ENCODE measurements around the gene ENDOU.

Gene ENDOU

DNA sequence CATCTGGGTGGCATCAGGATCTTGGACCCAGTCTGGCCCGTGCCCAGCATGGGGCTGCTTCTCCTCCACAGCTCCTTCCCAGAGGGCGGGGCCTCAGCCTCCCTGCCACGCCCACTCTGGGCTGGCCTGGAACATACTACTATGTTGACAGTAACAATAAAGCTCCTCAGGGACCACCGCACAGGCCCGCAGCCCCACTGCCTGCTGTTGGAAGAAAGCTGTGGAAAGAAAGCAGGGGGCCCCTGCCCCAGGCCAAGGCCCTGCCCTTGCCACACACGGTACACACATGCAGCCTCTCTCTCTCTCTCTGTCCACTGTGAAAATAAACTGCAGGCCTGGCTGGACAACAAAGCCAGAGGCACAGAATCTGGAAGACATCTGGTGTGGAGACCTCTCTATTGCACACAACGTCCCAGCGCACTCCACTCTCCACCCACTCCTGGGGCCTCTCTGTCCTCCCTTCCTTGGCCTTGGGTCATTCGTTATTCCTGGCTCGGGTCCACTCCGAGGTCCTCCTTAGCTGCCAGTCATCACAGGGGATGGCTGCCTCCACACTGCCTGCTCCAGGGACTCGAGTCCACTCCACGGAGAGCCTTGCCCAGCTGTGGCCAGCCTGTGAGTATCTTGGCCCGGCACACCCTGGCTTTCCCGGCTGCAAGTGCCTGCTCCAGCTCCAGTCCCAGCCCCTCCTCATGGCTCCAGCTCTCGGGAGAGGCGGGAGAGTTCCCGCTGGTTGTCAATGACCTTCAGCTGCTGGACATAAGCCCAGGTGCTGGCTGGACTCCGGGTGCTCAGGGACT lies 11.8 kb upstream of the ENDOU start:
- no peak for TF ChIP-seq CTCF (conservative IDR thresholded peaks at IDR 0.05; ENCODE audit: low read length)
- peak; percentile 90 for DNase-seq (ENCODE audit: low read depth)
- peak overlapping the region; percentile 29; the same call in 1 of the 2 replicates for H3K4me3 ChIP-seq (ENCODE audit: low read length)

DNA sequence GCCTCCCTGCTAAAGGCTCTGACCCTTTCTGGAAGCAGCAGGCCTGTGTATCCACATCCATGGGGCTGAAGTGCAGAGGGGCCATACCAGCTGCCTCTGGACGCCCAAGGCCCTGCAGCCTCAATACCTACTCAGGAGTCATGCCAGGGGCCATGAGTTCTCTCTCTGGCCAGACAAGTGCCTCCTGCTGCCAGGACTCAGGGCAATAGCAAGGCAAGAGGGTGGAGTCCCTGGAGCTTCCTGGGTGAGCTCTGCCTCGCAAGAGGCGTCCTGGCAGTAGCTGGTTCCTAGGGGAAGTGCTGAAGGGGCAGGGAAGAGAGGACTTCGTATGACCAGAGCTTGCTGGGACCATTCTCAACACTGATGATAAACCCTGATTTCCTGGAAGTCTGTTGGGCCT lies 10.9 kb upstream of the ENDOU start:
- DNase-seq (ENCODE audit: low read depth) = no peak
- TF ChIP-seq CTCF (conservative IDR thresholded peaks at IDR 0.05; ENCODE audit: low read length) = no peak
- no peak overlapping the region for H3K4me3 ChIP-seq (ENCODE audit: low read length)

DNA sequence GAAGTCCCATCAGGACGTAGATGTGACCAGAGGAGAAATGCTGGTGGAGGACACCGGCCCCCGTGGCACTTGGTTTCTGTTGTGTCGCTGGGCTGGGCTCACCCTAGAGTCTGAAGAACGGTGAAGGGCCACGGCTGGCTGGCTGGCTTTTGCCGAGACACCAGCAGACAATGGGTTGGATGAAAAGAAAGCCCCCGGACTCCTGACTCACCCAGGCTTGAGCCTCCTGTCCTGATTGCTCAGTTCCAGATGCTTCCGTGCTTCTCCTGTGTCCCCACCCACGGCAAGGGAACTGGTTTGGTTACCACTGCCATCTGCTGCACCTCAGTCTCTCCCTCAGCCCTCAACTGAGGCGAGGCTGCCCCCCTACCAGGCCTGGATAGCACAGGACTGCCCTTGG lies 10.4 kb upstream of the ENDOU start:
- TF ChIP-seq CTCF (conservative IDR thresholded peaks at IDR 0.05; ENCODE audit: low read length) = no peak
- H3K4me3 ChIP-seq (ENCODE audit: low read length) = no peak overlapping the region
- no peak for DNase-seq (ENCODE audit: low read depth)

DNA sequence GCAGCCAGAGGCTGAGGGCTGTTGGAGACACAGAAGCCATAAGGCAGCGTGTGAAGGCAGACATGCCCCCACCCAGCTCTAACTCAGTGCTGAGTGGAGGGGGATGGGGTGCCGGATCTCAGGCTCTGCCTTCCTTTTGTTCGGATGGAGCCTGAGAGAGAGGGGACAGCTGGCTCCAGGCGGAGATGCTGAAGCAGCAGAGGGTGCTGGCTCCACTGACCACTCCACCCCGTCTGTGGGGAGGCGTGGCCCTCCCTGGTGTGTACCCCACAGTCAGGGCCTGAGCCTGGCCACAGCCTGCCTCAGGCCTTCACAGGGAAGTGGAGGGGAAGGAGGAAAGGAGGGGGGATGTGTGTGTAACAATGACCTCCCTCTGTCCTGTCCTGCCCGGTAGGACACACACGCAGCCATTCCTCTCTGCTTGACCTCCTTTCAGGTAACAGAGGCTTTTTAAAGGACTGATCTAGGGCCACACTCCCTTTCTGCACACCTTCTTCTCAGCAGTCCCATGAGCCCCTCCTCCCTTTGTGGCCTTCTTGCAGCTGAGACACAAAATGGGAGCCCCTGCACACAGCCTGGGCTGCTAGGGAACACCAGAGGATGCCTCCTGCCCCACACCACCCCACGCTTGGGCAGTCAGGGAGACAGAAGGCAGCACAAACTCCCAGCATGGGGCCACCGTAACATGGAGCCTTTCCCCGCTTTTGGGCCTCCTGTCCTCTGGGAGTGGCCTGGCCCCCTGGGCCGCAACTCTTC lies 9.6 kb upstream of the ENDOU start:
- DNase-seq (ENCODE audit: low read depth) = no peak
- H3K4me3 ChIP-seq (ENCODE audit: low read length) = no peak overlapping the region
- no peak for TF ChIP-seq CTCF (conservative IDR thresholded peaks at IDR 0.05; ENCODE audit: low read length)

DNA sequence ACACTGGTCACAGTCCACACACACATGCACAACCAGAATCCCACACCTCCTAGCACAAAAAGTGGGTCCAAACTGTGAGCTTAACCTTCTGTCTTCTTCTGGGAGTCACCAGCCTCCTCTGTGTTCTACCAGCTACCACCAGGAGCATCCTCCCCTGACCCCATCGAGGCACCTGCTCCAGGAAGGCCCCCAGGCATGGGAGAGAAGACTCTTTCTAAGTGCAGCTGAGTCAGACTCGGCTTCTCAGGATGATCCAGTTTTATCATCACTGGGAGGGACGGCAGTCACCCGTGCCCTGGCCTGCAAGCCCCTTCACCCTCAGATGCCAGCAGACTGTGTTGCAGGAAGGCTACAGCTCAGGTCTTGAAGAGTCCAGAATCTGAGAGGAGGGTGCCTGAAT lies 7.9 kb upstream of the ENDOU start:
- DNase-seq (ENCODE audit: low read depth) = no peak
- no peak overlapping the region for H3K4me3 ChIP-seq (ENCODE audit: low read length)
- no peak for TF ChIP-seq CTCF (conservative IDR thresholded peaks at IDR 0.05; ENCODE audit: low read length)

GRCh38 chr12:47732504-47732903 lies 7.2 kb upstream of the ENDOU start:
- no peak for DNase-seq (ENCODE audit: low read depth)
- TF ChIP-seq CTCF (conservative IDR thresholded peaks at IDR 0.05; ENCODE audit: low read length) = no peak
- H3K4me3 ChIP-seq (ENCODE audit: low read length) = no peak overlapping the region

GRCh38 chr12:47731723-47732122 lies 6.4 kb upstream of the ENDOU start:
- no peak overlapping the region for H3K4me3 ChIP-seq (ENCODE audit: low read length)
- DNase-seq (ENCODE audit: low read depth) = no peak
- TF ChIP-seq CTCF (conservative IDR thresholded peaks at IDR 0.05; ENCODE audit: low read length) = no peak
